HG03460 (cell line): ENCODE measurements around the gene ZYX.
A peak's percentile ranks its signal among the peaks of the same experiment; 100 is the strongest.

ENCODE experiments used
- ATAC-seq: cut with Tn5 transposase; IDR thresholded peaks from one replicate; pipeline ENCODE4 v1.9.1; 2021; ENCODE audit not compliant: unreplicated experiment

Gene ZYX

GRCh38 chr7:143362131-143363015 is 18.8 kb upstream of the ZYX start, which contains the start of gene FAM131B:
FAM131B (minus strand) TSS chr7:143362713; CDS start chr7:143362603, 110 bp downstream.
- ATAC-seq = no peak

DNA sequence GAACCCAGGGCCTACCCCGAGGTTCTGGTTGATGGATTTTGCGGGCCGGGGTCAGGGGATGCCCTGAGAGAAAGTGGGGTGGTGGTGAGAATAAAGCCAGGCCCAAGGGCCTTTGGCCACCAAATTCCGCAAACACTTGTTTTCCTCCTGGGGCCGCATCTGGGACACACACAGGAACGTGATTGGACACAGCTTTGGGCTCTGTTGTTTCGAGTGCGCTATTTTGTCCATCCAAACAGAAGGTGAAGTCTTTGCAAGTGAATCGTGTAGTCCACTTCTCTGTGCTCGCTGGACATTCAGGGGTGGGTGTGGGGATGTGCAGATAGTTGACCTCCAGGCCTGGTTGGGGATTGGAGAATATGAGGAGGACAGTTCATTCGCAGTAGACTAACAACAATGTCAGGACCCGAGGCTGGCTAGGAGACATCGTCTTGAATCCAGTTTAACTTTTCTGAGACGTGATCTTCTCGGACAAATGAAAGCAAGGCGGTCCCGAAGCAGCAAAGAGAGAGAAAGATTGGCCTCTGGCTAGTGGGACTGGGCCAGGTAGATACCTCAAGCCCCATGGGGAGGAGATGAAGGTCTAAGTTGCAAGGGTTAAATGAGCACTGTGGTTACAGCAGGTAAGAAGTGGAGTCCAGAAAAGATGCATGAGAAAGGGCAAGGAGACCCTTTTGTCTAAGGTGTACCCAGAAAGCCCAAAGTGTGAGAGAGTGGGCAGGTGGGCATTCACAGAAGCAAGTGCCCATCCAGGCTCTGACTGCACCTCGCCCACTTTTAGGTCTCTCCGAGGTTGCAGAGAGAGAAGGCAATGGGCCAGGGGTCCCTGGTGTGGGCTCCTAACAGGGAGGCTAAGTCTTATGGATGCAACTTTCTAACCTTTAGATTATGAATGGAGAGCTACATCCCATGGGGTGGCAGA is 17.9 kb upstream of the ZYX start:
- ATAC-seq = no peak

DNA sequence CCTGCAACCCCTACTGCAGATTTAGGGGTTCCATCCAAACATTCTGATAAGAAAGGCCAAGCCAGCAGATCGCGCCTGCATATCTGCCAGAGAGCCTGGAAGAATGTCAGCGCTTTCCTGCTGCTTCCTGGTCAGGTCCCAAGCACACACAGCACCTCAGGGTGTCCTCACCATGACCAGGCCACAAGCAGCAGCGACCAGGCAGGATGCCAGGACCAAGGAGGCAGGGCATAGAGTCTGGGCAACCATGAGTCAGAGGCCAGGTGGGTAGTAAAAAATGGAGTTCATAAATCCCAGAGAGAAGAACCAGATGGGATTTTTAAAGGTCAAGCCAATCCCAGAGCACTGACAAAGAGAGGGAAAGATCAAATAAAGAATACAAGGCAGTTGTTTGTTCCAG is 13.2 kb upstream of the ZYX start:
- ATAC-seq = no peak

GRCh38 chr7:143368387-143368786 is 12.8 kb upstream of the ZYX start:
- ATAC-seq = no peak

DNA sequence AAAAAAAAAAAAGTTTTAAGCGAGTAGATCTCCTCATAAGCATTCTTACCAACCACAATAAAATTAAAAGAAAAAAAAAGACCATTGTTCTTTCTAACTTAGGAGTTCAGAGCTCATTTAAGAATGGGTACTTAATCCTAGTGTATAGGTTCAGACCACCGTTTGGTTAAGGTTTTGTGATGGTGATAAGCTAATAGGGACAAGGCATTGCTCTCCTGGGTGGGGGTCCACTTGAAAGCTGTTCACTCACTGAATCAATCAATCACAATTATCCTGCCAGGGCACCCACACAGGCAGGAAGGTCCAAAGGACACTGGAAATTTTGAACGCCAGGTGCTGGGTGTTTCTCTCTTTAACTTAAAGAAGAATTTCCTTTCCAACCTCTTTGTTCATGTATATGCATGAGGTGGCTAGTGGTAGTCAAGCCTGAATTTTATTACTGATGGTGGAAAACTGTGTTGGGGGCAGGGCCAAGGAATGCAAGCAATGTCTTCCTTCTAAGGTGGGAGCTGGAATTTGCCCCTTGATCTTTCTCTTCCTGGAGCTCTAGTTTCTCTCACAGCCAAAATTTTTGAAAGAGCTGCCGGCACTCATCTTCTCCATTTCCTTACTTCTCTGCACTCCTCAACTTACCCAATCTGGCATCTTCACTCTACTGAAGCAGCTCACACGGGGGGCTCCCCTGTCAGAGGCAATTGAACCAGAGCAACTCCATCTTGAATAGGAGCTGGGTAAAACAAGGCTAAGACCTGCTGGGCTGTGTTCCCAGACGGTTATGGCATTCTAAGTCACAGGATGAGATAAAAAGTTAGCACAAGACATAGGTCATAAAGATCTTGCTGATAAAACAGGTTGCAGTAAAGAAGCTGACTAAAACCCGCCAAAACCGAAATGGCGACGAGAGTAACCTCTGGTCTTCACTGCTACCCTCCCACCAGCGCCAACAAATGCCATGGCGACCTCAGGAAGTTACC is 11.2 kb upstream of the ZYX start:
- no peak for ATAC-seq

DNA sequence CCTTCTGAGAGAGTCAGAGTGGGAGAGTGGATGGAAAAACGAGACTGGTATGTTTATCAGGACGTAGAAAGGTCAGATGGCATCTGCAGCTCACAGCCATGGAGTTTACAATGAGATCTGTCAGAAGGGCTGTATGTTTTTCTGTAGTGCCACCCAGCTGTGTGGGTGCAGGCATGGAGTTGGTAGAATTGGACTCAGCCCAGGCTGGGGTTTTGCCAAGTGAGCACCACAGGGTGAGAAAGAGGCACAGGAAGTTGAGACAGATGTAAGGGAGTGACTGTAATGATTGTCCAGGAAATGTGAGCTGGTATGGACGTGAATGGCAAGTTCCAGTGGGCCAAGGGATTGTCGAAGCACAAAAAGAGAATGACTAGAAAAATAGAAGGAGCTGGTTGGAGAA is 9.1 kb upstream of the ZYX start:
- ATAC-seq = no peak

DNA sequence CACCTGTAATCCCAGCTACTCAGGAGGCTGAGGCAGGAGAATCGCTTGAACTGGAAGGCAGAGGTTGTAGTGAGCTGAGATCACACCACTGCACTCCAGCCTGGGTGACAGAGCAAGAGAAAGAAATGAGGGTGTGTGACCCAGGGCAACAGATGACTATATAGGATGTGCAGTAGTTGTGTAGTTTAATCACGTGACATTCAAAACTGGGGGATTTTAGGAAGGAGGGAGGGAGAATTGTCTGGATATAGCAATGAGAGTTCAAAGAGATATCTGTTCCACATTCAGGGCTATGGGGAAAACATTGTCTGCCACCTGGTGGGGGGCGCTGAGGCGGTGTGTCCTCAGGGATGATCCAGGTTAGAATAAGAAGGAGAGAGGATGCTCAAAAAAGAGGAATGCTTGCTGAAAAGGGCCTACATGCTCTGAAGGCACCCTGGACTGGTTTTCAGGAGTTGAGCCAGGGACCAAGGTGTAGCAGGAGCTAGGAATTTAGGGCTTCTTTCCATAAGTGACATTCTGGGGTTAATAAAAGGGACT is 7.8 kb upstream of the ZYX start:
- no peak for ATAC-seq

DNA sequence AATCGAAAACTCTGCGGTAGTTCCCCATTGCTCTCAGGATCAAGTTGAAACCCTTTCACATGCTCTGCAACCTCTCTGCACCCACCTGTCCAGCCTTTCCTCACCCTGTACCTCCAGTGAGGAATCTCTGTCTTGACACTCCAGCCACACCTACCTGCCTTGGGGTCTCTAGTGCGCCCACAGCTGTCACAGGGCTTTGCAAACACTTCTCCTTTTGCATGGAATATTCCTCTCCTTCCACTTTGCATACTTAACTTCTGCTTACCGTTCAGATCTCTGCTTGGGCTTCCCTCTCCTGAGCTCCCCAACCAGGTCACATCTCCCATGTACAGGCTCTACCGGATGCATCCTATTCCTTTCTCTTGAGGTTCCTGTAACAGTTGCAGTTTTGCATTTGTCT is 6.6 kb upstream of the ZYX start:
- no peak for ATAC-seq

DNA sequence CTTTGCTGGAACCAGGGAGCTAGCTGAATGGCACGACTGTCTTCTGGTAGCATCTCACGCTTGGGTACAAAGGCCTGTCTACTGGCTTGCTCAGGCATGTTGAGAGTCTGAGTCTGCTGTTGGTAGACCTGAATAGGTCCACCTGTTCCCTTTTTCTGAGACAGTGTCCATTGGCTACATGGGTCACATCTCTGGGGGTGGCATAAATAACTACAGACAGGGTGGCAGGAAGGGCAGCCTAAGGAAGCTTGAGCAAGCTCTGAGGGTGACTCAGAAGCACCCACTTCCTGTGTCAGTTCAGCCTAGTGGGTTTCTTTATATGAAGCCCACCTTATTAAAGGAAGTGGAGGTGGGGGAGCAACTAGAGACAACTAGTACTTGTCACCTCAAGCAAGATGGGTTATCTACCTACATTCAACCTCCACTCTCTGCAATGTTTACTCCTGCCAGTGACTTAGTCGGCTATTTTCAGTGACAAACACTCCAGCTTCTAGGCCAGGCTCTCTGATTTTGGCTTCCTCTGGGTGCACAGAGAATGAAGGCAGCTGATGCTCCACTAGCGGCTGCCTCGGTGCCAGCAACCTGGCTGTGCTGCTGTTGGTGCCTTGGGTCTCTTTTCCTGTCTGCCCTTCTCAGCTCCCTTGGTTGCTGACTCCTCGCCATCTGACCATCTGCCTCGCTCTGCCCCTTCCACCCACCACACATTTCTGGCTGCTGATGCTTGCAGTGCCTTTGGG is 5.7 kb upstream of the ZYX start:
- no peak for ATAC-seq

DNA sequence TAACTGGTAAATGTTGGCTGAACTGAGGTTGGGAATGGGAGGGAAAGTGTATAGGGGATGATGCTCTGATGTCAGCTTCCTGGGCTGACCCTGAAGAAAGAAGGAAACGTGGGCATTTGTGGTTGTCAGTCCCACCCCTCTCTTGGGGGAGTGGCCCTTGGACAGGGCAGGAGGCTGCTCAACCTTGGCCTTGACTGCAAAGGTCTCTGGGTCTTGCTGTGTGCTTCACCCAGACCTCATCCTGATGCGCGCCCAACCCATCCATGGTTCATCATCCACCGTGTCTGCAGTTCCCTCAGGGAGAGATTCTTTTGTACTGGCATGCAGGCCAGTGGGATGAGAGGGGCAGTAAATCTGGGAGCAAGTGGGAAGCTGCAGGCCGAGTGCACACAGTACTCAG is 4.7 kb upstream of the ZYX start:
- no peak for ATAC-seq

- ATAC-seq = no peak
Measured at GRCh38 chr7:143379611-143380259, 1.4 kb upstream of the ZYX start.

DNA sequence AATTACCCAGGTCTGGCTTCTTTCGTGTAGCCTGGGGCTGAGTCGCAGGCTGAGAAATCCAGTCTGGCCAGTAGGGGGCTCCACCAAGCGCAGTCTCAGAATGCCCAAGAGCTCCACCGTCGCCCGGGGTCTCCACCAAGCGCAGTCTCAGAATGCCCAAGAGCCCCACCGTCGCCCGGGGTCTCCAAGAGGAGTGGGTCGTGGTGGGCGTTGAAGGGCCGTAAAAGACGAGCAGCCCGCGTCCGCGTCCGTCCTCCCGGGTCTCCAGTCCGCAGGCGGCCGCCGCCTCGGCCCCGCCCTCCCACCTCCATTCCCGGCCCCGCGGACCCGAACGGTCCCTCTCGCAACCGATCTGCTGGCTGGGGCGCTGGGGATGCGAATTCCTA is 892 bp upstream of the ZYX start:
- ATAC-seq = peak; percentile 55

DNA sequence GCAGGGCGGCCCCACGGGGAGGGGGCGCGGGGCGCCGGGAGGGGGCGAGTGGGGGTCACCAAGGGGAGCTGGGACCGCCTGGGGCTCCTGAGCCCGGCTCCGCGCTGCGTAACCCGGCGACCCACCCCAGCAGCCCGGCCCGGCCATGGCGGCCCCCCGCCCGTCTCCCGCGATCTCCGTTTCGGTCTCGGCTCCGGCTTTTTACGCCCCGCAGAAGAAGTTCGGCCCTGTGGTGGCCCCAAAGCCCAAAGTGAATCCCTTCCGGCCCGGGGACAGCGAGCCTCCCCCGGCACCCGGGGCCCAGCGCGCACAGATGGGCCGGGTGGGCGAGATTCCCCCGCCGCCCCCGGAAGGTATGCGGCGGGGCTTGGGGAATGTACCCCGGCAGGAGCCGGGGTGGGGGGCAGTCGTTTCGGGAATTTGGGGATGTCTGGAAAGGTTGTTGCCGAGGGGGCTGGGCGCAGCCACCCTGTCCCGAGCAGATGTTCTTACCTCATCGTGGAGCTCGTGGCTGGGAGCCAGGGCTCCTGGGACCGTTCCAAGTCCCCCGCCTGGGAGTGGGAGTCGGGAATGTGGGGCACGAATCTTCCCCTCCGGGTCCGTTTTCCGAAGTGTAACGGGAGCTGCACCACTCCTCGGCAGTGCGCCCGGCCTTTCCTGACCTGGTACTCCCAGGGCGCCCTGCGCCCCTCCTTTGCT is 431 bp downstream of the ZYX start:
- ATAC-seq = peak; percentile 11

DNA sequence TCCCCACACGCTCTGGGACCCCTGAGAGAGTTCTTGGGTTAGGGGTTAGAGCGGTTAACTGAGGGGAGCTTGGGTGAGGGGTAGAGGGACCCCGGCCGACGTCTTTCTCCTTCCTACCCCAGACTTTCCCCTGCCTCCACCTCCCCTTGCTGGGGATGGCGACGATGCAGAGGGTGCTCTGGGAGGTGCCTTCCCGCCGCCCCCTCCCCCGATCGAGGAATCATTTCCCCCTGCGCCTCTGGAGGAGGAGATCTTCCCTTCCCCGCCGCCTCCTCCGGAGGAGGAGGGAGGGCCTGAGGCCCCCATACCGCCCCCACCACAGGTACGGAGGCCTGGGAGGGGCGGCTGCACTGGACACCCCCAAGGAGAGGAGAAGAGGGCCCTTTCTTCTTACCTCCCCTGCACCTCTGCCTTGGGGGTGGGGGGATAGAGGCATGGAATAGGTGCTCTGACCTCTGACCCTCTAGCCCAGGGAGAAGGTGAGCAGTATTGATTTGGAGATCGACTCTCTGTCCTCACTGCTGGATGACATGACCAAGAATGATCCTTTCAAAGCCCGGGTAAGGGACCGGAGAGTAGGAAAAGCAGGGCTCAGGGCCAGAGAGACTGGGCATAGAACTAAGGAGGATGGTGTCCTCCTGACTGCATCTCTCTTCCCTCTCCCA is 1.1 kb downstream of the ZYX start:
- no peak for ATAC-seq

DNA sequence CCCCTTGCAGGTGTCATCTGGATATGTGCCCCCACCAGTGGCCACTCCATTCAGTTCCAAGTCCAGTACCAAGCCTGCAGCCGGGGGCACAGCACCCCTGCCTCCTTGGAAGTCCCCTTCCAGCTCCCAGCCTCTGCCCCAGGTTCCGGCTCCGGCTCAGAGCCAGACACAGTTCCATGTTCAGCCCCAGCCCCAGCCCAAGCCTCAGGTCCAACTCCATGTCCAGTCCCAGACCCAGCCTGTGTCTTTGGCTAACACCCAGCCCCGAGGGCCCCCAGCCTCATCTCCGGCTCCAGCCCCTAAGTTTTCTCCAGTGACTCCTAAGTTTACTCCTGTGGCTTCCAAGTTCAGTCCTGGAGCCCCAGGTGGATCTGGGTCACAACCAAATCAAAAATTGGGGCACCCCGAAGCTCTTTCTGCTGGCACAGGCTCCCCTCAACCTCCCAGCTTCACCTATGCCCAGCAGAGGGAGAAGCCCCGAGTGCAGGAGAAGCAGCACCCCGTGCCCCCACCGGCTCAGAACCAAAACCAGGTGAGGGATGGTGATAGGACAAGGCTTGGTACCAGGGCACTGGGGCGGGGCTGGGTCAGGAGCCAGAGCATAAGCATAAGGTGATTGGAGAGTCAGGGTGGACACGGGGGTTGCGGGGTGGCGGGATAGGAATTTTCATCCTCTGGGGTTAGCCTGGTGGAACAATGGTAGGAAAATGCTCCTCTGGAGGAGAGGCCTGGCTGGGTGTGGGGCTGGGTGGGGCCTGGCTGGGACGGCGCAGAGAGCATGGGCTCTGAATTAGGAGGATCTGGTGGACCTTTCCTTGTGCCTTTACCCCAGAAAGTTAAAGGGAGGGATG is 1.9 kb downstream of the ZYX start:
- ATAC-seq = no peak

- ATAC-seq = no peak
Measured at GRCh38 chr7:143383642-143383957, 2.5 kb downstream of the ZYX start.

- no peak for ATAC-seq
Measured at GRCh38 chr7:143384148-143384547, 3.0 kb downstream of the ZYX start.
